SU-DHL-6 (cell line): ENCODE results near the gene ST8SIA5.

Experiments used
- H2AFZ ChIP-seq: fragments of 200-600 bp; sonication (generic); 2 replicates; pipeline ENCODE4 v1.6.1; 2014; ENCODE audit warnings: low read depth, mild to moderate bottlenecking, moderate library complexity, mixed read lengths, antibody characterized with exemption, low read length; ENCODE audit not compliant: severe bottlenecking
- H3F3A ChIP-seq: fragments of 200-600 bp; shearing (Covaris generic); 2 replicates; pipeline ENCODE4 v1.6.0; 2016; ENCODE audit warnings: antibody characterized with exemption, mild to moderate bottlenecking; ENCODE audit not compliant: insufficient read depth
- H3K27ac ChIP-seq: fragments of 200-600 bp; sonication (generic); 2 replicates; pipeline ENCODE4 v1.5.1; 2016; ENCODE audit warnings: low read depth, mild to moderate bottlenecking, low read length, moderate library complexity, mixed read lengths
- H3K27me3 ChIP-seq: fragments of 200-600 bp; sonication (generic), shearing (Covaris generic); 2 replicates; pipeline ENCODE4 v1.6.0; 2014; ENCODE audit warnings: mild to moderate bottlenecking, low read length
- H3K36me3 ChIP-seq: fragments of 200-600 bp; sonication (generic); 2 replicates; pipeline ENCODE4 v1.6.1; 2014; ENCODE audit warnings: mild to moderate bottlenecking, low read length, mixed read lengths
- H3K4me2 ChIP-seq: fragments of 300-600, 200-600 bp; shearing (Covaris generic), sonication (generic); 2 replicates; pipeline ENCODE4 v1.6.0; 2014; ENCODE audit warnings: low read length, low read depth, mild to moderate bottlenecking; ENCODE audit not compliant: poor library complexity, severe bottlenecking
- H3K4me3 ChIP-seq: fragments of 200-600 bp; sonication (generic); 2 replicates; pipeline ENCODE4 v1.5.1; 2014; ENCODE audit warnings: antibody characterized with exemption, low read length, mild to moderate bottlenecking, mixed read lengths; ENCODE audit not compliant: insufficient read depth, poor library complexity, severe bottlenecking
- H3K79me2 ChIP-seq: fragments of 200-600 bp; sonication (generic); 2 replicates; pipeline ENCODE4 v1.6.1; 2014; ENCODE audit warnings: mild to moderate bottlenecking, low read length, moderate library complexity; ENCODE audit not compliant: insufficient read depth
- H3K9ac ChIP-seq: fragments of 200-600 bp; sonication (generic); 2 replicates; pipeline ENCODE4 v1.7.0; 2014; ENCODE audit warnings: mild to moderate bottlenecking, low read length
- H3K9me2 ChIP-seq: fragments of 200-600 bp; sonication (generic); replicated peaks from 2 replicates; pipeline ENCODE4 v1.6.1; 2014; ENCODE audit warnings: low read length; ENCODE audit not compliant: insufficient read depth
- H3K9me3 ChIP-seq: fragments of 200-600 bp; sonication (generic); 2 replicates; pipeline ENCODE4 v1.6.1; 2014; ENCODE audit warnings: low read length, mixed read lengths; ENCODE audit not compliant: insufficient read depth
- H4K20me1 ChIP-seq: fragments of 200-600 bp; sonication (generic); 2 replicates; pipeline ENCODE4 v1.6.1; 2014; ENCODE audit warnings: low read depth, mild to moderate bottlenecking, antibody characterized with exemption, low read length, moderate library complexity, mixed read lengths
- EZH2phosphoT487 ChIP-seq: fragments of 200-600 bp; sonication (generic), shearing (Covaris generic); conservative IDR thresholded peaks from 2 replicates; pipeline ENCODE4 v1.6.1; 2018; ENCODE audit warnings: mild to moderate bottlenecking, antibody characterized with exemption, low read length, moderate library complexity, mixed read lengths
- TF ChIP-seq, protein P1 (sequence below): fragments of 200-600 bp; sonication (generic); IDR thresholded peaks from one replicate; pipeline ENCODE4 v1.5.1; 2017; ENCODE audit warnings: antibody characterized with exemption, mild to moderate bottlenecking, low read length, moderate library complexity; ENCODE audit not compliant: insufficient read depth, poor library complexity, severe bottlenecking

The ST8SIA5 gene

DNA sequence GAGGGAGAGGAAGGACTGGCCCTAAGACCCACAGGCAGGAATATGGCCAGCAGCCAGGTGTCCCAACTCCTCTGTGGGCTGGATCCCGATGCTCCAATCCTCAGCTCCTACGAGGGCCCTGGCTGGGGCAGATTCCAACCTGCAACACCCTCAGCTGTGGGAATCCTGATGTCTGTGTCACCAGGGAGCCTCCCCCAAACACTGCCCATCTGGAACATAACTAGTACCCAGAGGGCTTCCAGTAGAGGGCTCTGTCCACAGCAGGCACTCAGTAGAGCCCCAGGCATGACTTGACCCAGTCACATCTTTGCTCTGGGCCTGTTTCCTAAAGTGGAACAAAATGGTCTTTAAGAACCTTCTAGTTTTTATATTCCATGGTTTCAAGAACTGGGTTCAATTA lies 79.2 kb downstream of the ST8SIA5 start:
- H3K36me3 ChIP-seq, result no peaks in the 10 kb centered on the region
- no peaks in the 10 kb centered on the region for H4K20me1 ChIP-seq
- no peaks in the 10 kb centered on the region for H3K9me3 ChIP-seq
- no peak overlapping the region for H3K27ac ChIP-seq
- H2AFZ ChIP-seq, result no peak overlapping the region
- H3K4me2 ChIP-seq, result no peak overlapping the region
- no peak overlapping the region for H3K4me3 ChIP-seq
- H3K9ac ChIP-seq, result no peak overlapping the region
- no peaks in the 10 kb centered on the region for H3K79me2 ChIP-seq
- H3F3A ChIP-seq, result no peaks in the 10 kb centered on the region
- H3K27me3 ChIP-seq, result no peaks in the 10 kb centered on the region
- no peak for TF ChIP-seq EZH2phosphoT487
- TF ChIP-seq, protein P1, sequence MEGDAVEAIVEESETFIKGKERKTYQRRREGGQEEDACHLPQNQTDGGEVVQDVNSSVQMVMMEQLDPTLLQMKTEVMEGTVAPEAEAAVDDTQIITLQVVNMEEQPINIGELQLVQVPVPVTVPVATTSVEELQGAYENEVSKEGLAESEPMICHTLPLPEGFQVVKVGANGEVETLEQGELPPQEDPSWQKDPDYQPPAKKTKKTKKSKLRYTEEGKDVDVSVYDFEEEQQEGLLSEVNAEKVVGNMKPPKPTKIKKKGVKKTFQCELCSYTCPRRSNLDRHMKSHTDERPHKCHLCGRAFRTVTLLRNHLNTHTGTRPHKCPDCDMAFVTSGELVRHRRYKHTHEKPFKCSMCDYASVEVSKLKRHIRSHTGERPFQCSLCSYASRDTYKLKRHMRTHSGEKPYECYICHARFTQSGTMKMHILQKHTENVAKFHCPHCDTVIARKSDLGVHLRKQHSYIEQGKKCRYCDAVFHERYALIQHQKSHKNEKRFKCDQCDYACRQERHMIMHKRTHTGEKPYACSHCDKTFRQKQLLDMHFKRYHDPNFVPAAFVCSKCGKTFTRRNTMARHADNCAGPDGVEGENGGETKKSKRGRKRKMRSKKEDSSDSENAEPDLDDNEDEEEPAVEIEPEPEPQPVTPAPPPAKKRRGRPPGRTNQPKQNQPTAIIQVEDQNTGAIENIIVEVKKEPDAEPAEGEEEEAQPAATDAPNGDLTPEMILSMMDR, result no peak
- no peaks in the 10 kb centered on the region for H3K9me2 ChIP-seq

- no peak overlapping the region for H3K4me2 ChIP-seq
- no peak overlapping the region for H2AFZ ChIP-seq
- no peaks in the 10 kb centered on the region for H3K79me2 ChIP-seq
- no peaks in the 10 kb centered on the region for H4K20me1 ChIP-seq
- no peaks in the 10 kb centered on the region for H3K27me3 ChIP-seq
- no peaks in the 10 kb centered on the region for H3K9me2 ChIP-seq
- H3F3A ChIP-seq, result no peaks in the 10 kb centered on the region
- H3K9ac ChIP-seq, result no peak overlapping the region
- no peaks in the 10 kb centered on the region for H3K9me3 ChIP-seq
- no peak overlapping the region for H3K4me3 ChIP-seq
- no peak overlapping the region for H3K27ac ChIP-seq
- H3K36me3 ChIP-seq, result no peaks in the 10 kb centered on the region
- no peak for TF ChIP-seq EZH2phosphoT487
- TF ChIP-seq, protein P1, result no peak
Observed at GRCh38 chr18:46676182-46676835, 80.5 kb downstream of the ST8SIA5 start.

DNA sequence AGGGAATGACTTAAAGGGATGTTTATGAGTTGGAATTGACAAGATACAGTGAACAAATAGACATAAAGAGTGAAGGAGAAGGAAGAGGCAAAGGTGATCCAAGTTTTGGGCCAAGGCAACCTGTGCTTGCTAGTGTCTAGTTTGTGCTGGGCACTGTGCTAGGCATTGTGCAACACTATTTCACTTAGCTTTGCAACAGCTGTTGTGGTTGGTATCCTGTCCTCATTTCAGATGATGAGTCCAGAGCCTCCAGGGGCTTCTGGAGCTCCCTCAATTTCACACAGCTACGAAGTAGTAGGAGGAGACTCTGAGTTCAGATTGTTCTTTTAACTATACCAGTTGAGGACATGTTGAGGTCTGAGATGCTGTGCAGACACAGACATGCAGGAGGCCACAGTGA lies 81.7 kb downstream of the ST8SIA5 start:
- Histone ChIP-seq H3K27me3 (no peaks in the 10 kb centered on the region), H4K20me1 (no peaks in the 10 kb centered on the region), H3K4me2 (no peak overlapping the region), H3K79me2 (no peaks in the 10 kb centered on the region), H3F3A (no peaks in the 10 kb centered on the region), H3K9ac (no peak overlapping the region), H3K9me2 (no peaks in the 10 kb centered on the region), H3K4me3 (no peak overlapping the region), H3K9me3 (no peaks in the 10 kb centered on the region), H2AFZ (no peak overlapping the region), H3K36me3 (no peaks in the 10 kb centered on the region), H3K27ac (no peak overlapping the region)
- TF ChIP-seq, protein P1, result no peak
- TF ChIP-seq EZH2phosphoT487, result no peak
